Gastroesophageal sphincter (tissue), 4 donors: ENCODE results near the gene CPNE5. TPM values are rescaled to one million over a fixed set of nuclear protein-coding genes. Genes with fewer than 3 reads are reported as not detected.

Experiments
- ATAC-seq: fragments of 150-250 bp; one replicate; pipeline ENCODE4 v1.9.1; 2016; ENCODE audit warnings: mild to moderate bottlenecking, moderate library complexity
- H3K27ac ChIP-seq, 4 donors: fragments of 200-600 bp; sonication (generic) in 3 of 4; 1 replicate in 3 of 4; 2 replicates in 1 of 4; pipeline ENCODE4 v1.5.1; 2016 to 2019
- H3K27me3 ChIP-seq: fragments of 200-600 bp; sonication (generic); one replicate; pipeline ENCODE4 v1.5.1; 2019
- H3K36me3 ChIP-seq, 2 donors: fragments of 200-600 bp; sonication (generic); one replicate each; pipeline ENCODE4 v1.5.1; 2019; ENCODE audit warnings: control low read depth in 1 of 2
- H3K4me1 ChIP-seq, 3 donors: fragments of 200-600 bp; sonication (generic); 1 replicate in 2 of 3; 2 replicates in 1 of 3; pipeline ENCODE4 v1.5.1; 2016 to 2019; ENCODE audit warnings: control low read depth in 2 of 3
- H3K4me3 ChIP-seq, 2 donors: fragments of 200-600 bp; sonication (generic); one replicate each; pipeline ENCODE4 v1.5.1; 2019; ENCODE audit warnings: mild to moderate bottlenecking in 1 of 2, moderate library complexity in 1 of 2
- H3K9me3 ChIP-seq, 3 donors: fragments of 200-600 bp; sonication (generic); one replicate each; pipeline ENCODE4 v1.5.1; 2017 to 2019; ENCODE audit warnings: control low read depth in 2 of 3
- EP300 ChIP-seq: sonication (generic); formaldehyde crosslinking; IDR thresholded peaks from one replicate; pipeline ENCODE4 v1.6.1; 2017; ENCODE audit warnings: antibody characterized with exemption, mild to moderate bottlenecking
- POLR2A ChIP-seq, 2 donors: fragments of 450-650 bp; IDR thresholded peaks; one replicate each; pipeline ENCODE4 v1.6.1; 2017; ENCODE audit warnings: antibody characterized with exemption in 2 of 2, mild to moderate bottlenecking in 2 of 2, moderate library complexity in 1 of 2
- POLR2AphosphoS5 ChIP-seq: sonication (generic); formaldehyde crosslinking; IDR thresholded peaks from one replicate; pipeline ENCODE4 v1.6.1; 2017; ENCODE audit warnings: antibody characterized with exemption
- WGBS, 2 donors: methylation state at CpG; one replicate each; pipeline ENCODE4 v1.1.5; 2018; ENCODE audit warnings: low coverage in 1 of 2; 5-methylcytosine and 5-hydroxymethylcytosine counted together
- total RNA-seq, 4 donors: library from RNA; depleted of rRNA; stranded (reverse); fragments of >200 nt; gene quantifications; one replicate each; pipeline ENCODE4 v1.1.0, GENCODE V29; 2016
- TF ChIP-seq, protein P1 (sequence below), 4 experiments: fragments of 200-600 bp in 2 of 4; fragments of 450-650 bp in 2 of 4; sonication (generic) in 1 of 4; IDR thresholded peaks; one replicate each; pipeline ENCODE4 v1.5.1; 2017 to 2019; ENCODE audit warnings: antibody characterized with exemption in 4 of 4, mild to moderate bottlenecking in 2 of 4, moderate library complexity in 2 of 4

The CPNE5 gene
- total RNA-seq, 4 donors from 2014 or later = 0.42 to 2.3 (median 1.5) TPM

DNA sequence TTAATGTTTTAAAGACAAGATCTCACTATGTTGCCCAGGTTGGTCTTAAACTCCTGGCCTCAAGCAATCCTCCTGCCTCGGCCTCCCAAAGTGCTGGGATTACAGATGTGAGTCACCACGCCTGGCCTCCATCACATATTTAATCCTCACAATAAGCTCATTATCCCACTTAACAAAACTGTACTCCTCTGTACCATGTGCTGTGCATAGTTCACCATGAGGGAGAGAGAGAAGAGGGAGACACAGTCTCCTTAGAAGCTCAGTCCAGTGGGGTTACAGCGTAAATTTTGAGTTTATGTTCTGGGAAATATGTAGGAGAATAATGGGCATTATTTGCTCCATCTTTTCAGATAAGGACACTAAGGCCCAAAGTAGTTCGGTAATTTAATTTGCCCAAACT lies 7.9 kb upstream of the CPNE5 start:
- no peak for TF ChIP-seq POLR2A (IDR thresholded peaks at IDR 0.05)
- no peak for TF ChIP-seq POLR2AphosphoS5
- TF ChIP-seq, protein P1, sequence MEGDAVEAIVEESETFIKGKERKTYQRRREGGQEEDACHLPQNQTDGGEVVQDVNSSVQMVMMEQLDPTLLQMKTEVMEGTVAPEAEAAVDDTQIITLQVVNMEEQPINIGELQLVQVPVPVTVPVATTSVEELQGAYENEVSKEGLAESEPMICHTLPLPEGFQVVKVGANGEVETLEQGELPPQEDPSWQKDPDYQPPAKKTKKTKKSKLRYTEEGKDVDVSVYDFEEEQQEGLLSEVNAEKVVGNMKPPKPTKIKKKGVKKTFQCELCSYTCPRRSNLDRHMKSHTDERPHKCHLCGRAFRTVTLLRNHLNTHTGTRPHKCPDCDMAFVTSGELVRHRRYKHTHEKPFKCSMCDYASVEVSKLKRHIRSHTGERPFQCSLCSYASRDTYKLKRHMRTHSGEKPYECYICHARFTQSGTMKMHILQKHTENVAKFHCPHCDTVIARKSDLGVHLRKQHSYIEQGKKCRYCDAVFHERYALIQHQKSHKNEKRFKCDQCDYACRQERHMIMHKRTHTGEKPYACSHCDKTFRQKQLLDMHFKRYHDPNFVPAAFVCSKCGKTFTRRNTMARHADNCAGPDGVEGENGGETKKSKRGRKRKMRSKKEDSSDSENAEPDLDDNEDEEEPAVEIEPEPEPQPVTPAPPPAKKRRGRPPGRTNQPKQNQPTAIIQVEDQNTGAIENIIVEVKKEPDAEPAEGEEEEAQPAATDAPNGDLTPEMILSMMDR (IDR thresholded peaks at IDR 0.05) = no peak
- TF ChIP-seq EP300 = no peak
- H3K27ac ChIP-seq = no peak overlapping the region
- no peak overlapping the region for H3K4me3 ChIP-seq
- no peaks in the 10 kb centered on the region for H3K36me3 ChIP-seq
- WGBS, 2 donors = 95 to 97% methylated on average over 4 of the region's 4 CpGs
- H3K9me3 ChIP-seq = no peaks in the 10 kb centered on the region
- no peak for ATAC-seq
- no peaks in the 10 kb centered on the region for H3K27me3 ChIP-seq
- H3K4me1 ChIP-seq = peaks cover 0 to 21% (median 0%) of the 10 kb centered on the region in 3 donors

DNA sequence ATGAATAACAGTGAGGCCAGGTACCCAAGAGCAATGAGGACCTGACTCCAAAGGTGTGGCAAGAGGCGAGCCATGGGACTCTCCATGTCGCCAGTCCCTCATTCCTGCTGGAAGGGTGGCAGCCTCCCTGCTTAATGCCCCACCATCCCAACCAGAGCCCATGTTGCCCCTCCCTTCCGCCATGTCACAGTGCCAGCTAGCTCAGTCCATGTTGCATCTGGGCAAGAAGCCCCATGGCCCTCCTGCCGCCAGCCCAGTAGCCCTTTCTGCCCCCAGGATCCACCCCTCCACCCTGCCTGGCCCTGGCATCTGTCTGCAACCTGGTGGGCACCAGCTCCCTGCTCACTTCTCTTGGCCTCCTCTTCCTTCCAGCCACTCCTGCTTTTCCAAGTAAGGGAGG lies 6.0 kb upstream of the CPNE5 start:
- no peaks in the 10 kb centered on the region for H3K36me3 ChIP-seq
- no peak overlapping the region for H3K27ac ChIP-seq
- no peaks in the 10 kb centered on the region for H3K27me3 ChIP-seq
- H3K9me3 ChIP-seq = no peaks in the 10 kb centered on the region
- WGBS, 2 donors = 61 to 100% methylated on average over 2 to 3 of the region's 4 CpGs
- no peak overlapping the region for H3K4me3 ChIP-seq
- no peak for ATAC-seq
- H3K4me1 ChIP-seq = peaks cover 0 to 22% (median 8%) of the 10 kb centered on the region in 3 donors
- TF ChIP-seq POLR2A (IDR thresholded peaks at IDR 0.05) = no peak
- no peak for TF ChIP-seq EP300
- TF ChIP-seq, protein P1 (IDR thresholded peaks at IDR 0.05) = no peak
- TF ChIP-seq POLR2AphosphoS5 = no peak

DNA sequence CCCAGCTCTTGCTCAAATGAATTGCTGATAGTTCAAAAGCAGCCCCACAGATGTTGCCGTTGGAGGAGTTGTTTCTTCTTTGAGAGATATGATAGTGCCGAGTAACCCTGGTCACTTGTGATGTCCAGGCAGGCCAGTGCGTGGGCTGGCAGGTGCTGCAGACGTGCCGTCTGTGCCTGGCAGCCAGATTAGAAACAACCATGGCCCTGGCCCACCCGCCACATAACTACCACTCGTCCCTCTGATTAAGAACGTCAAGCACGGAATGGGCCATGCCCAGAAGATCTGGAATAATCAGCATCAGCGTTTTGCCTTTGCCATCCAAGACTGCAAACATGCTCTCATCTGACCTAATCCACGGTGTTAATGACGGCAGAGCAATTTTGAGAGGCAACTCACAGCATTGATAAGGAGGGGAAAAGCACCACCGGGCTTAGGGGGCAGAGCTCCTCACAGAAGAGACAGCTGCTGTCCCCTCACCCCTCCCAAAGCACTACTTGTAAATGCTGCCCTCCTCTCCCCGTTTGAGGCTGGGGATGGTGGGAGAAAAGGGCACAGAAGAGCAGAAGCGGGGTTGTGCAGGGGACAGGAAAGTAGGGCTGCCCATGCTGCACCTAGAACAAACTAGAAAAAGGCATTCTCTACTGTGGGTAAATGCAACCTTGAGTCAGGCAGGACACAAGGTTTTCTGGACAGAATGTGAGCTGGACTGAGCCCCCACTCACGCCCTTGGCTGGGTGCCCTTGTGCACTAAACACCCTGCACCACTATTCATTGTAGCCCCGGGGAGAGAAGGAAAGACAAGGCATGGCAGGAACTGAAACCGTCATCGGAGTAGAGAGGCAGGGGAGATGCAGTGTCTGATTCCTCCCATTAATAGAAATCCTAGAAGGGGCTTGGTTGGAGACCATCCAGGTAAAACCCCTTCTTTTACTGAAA lies 5.3 kb upstream of the CPNE5 start:
- peaks cover 1% of the 10 kb centered on the region for H3K27me3 ChIP-seq
- WGBS, 2 donors = 75 to 78% methylated on average over 16 to 18 of the region's 19 CpGs
- no peaks in the 10 kb centered on the region for H3K9me3 ChIP-seq
- ATAC-seq = no peak
- no peak overlapping the region for H3K27ac ChIP-seq
- peaks cover 0 to 29% (median 11%) of the 10 kb centered on the region in 3 donors for H3K4me1 ChIP-seq
- H3K36me3 ChIP-seq = no peaks in the 10 kb centered on the region
- TF ChIP-seq EP300 (no peak), POLR2AphosphoS5 (no peak), POLR2A (IDR thresholded peaks at IDR 0.05) (no peak)
- TF ChIP-seq, protein P1 (IDR thresholded peaks at IDR 0.05) = no peak
- no peak overlapping the region for H3K4me3 ChIP-seq

DNA sequence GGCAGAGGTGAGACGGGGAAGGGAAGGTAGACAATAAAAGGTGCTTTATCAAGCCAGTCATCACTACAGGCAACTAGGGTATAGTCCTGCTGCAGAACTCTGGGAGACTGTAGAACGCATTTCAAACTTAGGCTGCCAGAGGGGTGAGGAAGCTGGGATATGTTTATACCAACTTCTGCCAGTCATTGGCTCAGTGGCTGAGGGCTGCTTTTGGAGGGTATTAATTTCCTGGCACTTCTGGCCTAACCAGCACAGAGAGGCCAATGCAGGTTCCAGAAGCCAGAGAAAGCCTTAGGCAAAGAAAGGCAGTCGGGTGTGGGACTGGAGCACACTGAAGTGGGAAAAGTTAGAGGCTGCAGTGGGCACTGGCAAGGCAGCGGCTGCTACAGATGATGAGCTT lies 3.9 kb upstream of the CPNE5 start:
- H3K36me3 ChIP-seq = no peaks in the 10 kb centered on the region
- H3K27me3 ChIP-seq = peaks cover 8% of the 10 kb centered on the region
- H3K27ac ChIP-seq = no peak overlapping the region
- H3K4me3 ChIP-seq = no peak overlapping the region
- no peak for TF ChIP-seq POLR2A (IDR thresholded peaks at IDR 0.05)
- no peak for TF ChIP-seq EP300
- TF ChIP-seq, protein P1 (IDR thresholded peaks at IDR 0.05) = no peak
- no peak for TF ChIP-seq POLR2AphosphoS5
- ATAC-seq = no peak
- H3K9me3 ChIP-seq = no peaks in the 10 kb centered on the region
- 86 to 93% methylated on average over 1 to 3 of the region's 4 CpGs for WGBS, 2 donors
- peaks cover 0 to 31% (median 18%) of the 10 kb centered on the region in 3 donors for H3K4me1 ChIP-seq

DNA sequence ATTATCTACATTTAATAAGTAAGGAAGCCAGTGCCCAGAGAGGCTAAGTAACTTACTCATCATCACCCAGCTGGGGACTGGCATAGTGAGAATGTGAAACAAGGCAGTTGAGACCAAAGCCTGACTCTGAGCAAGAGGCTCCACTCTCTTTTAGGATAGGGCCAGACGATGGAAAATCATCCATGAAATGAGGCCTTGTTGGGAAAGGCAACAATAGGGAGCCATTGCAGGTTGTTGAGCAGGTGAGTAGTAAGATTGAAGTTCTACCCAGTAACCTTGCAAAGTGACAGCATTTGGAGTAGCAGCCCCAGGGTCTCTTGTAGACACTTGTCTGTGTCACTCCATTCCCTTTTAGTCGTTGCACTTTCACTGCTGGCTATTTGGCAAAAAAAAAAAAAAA lies 2.5 kb upstream of the CPNE5 start:
- peaks cover 8% of the 10 kb centered on the region for H3K27me3 ChIP-seq
- peaks cover 0 to 31% (median 18%) of the 10 kb centered on the region in 3 donors for H3K4me1 ChIP-seq
- H3K4me3 ChIP-seq = no peak overlapping the region
- H3K36me3 ChIP-seq = no peaks in the 10 kb centered on the region
- H3K9me3 ChIP-seq = no peaks in the 10 kb centered on the region
- TF ChIP-seq, protein P1 (IDR thresholded peaks at IDR 0.05) = no peak
- TF ChIP-seq POLR2A (IDR thresholded peaks at IDR 0.05) (no peak), POLR2AphosphoS5 (no peak), EP300 (no peak)
- no peak overlapping the region for H3K27ac ChIP-seq
- 94 to 100% methylated on average over 2 of the region's 2 CpGs for WGBS, 2 donors
- no peak for ATAC-seq
